Peyer's patch (tissue), 4 donors: ENCODE measurements around the gene CHAT. TPM values are rescaled to one million over a fixed set of nuclear protein-coding genes. Genes with fewer than 3 reads are reported as not detected.

ENCODE experiments used
- DNase-seq, 3 donors: peaks; one replicate each; pipeline ENCODE4 v3.0.0-alpha.2; 2017 to 2019
- H3K27ac ChIP-seq, 4 donors: fragments of 200-600 bp; sonication (generic); one replicate each; pipeline ENCODE4 v1.5.1; 2016 to 2019
- H3K27me3 ChIP-seq, 2 donors: fragments of 200-600 bp; sonication (generic); one replicate each; pipeline ENCODE4 v1.5.1; 2019
- H3K36me3 ChIP-seq, 3 donors: fragments of 200-600 bp; sonication (generic); one replicate each; pipeline ENCODE4 v1.5.1; 2016 to 2019
- H3K4me1 ChIP-seq, 4 donors: fragments of 200-600 bp; sonication (generic); one replicate each; pipeline ENCODE4 v1.5.1; 2016 to 2019
- H3K4me3 ChIP-seq, 4 donors: fragments of 200-600 bp; sonication (generic); 1 replicate in 3 of 4; 2 replicates in 1 of 4; pipeline ENCODE4 v1.5.1; 2016 to 2019; ENCODE audit warnings: mild to moderate bottlenecking in 1 of 4
- H3K9me3 ChIP-seq, 4 donors: fragments of 200-600 bp; sonication (generic); one replicate each; pipeline ENCODE4 v1.5.1; 2016 to 2019; ENCODE audit warnings: mild to moderate bottlenecking in 1 of 4
- POLR2A ChIP-seq, 2 donors: fragments of 450-650 bp; IDR thresholded peaks; one replicate each; pipeline ENCODE4 v1.5.1; 2017; ENCODE audit warnings: antibody characterized with exemption in 2 of 2, mild to moderate bottlenecking in 2 of 2, moderate library complexity in 2 of 2
- total RNA-seq, 4 donors: library from RNA; depleted of rRNA; stranded (reverse); fragments of >200 nt; gene quantifications; one replicate each; pipeline ENCODE4 v1.1.0, GENCODE V29; 2016
- TF ChIP-seq, protein P1 (sequence below), 6 experiments: fragments of 450-650 bp in 4 of 6; fragments of 200-600 bp in 2 of 6; sonication (generic) in 1 of 6; IDR thresholded peaks; one replicate each; pipeline ENCODE4 v1.5.1; 2017 to 2019; ENCODE audit warnings: antibody characterized with exemption in 6 of 6, mild to moderate bottlenecking in 3 of 6, moderate library complexity in 1 of 6

CHAT gene
- total RNA-seq, 4 donors from 2014 or later, result 2.1 to 3.8 (median 3.4) TPM; not detected in 1

GRCh38 chr10:49694466-49694865 lies 80.6 kb downstream of the CHAT start:
- no peak for TF ChIP-seq POLR2A (IDR thresholded peaks at IDR 0.05)
- TF ChIP-seq, protein P1, sequence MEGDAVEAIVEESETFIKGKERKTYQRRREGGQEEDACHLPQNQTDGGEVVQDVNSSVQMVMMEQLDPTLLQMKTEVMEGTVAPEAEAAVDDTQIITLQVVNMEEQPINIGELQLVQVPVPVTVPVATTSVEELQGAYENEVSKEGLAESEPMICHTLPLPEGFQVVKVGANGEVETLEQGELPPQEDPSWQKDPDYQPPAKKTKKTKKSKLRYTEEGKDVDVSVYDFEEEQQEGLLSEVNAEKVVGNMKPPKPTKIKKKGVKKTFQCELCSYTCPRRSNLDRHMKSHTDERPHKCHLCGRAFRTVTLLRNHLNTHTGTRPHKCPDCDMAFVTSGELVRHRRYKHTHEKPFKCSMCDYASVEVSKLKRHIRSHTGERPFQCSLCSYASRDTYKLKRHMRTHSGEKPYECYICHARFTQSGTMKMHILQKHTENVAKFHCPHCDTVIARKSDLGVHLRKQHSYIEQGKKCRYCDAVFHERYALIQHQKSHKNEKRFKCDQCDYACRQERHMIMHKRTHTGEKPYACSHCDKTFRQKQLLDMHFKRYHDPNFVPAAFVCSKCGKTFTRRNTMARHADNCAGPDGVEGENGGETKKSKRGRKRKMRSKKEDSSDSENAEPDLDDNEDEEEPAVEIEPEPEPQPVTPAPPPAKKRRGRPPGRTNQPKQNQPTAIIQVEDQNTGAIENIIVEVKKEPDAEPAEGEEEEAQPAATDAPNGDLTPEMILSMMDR (IDR thresholded peaks at IDR 0.05), result no peak
- H3K4me3 ChIP-seq, result no peak overlapping the region
- no peak overlapping the region for H3K27ac ChIP-seq
- H3K4me1 ChIP-seq, result no peaks in the 10 kb centered on the region
- no peaks in the 10 kb centered on the region for H3K27me3 ChIP-seq
- H3K9me3 ChIP-seq, result no peaks in the 10 kb centered on the region
- no peak for DNase-seq
- H3K36me3 ChIP-seq, result no peaks in the 10 kb centered on the region

DNA sequence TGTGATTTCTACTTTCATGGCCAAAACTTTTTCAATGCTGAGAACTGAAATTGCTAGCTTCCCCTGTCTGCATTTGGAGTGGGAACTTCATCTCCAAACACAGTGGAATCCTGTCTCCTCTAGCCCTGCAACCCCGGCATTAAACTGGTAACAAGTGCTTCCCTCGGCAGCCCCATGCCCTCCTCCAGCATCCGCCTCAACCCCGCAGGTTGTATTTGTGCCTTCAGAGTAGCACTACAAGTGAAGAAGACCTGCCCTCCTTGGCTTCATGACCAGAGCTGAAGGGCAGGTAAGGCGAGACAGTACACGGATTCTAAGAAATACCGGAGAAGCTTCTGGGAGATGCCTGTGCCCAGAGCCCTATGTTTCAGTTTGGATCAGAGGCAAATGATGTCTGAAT lies 82.5 kb downstream of the CHAT start:
- no peaks in the 10 kb centered on the region for H3K27me3 ChIP-seq
- H3K36me3 ChIP-seq, result no peaks in the 10 kb centered on the region
- no peak for DNase-seq
- no peak overlapping the region for H3K27ac ChIP-seq
- H3K4me3 ChIP-seq, result no peak overlapping the region
- H3K9me3 ChIP-seq, result no peaks in the 10 kb centered on the region
- H3K4me1 ChIP-seq, result no peaks in the 10 kb centered on the region
- TF ChIP-seq POLR2A (IDR thresholded peaks at IDR 0.05), result no peak
- TF ChIP-seq, protein P1 (IDR thresholded peaks at IDR 0.05), result no peak

DNA sequence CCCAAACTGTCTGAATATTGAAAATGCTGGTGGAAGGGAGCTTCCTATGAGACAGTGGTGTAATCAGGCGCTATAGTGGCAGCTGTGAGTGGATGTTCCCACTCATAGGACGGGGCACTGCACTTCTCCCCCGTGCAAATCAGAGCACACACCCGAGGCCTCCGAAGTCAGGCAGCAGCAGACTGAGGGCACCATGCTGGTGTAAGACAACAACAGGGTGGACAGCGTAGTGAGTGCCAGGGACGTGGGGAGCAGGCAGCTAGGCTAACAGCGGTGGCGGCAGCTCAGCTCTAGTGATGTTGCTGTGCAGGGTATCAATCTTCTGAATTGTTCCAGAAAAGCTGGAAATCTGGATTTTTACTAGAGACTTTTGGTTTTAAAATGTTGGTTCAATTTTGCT lies 84.8 kb downstream of the CHAT start:
- Histone ChIP-seq H3K4me1 (no peaks in the 10 kb centered on the region), H3K4me3 (no peak overlapping the region), H3K27ac (no peak overlapping the region), H3K9me3 (no peaks in the 10 kb centered on the region), H3K36me3 (no peaks in the 10 kb centered on the region), H3K27me3 (no peaks in the 10 kb centered on the region)
- no peak for TF ChIP-seq POLR2A (IDR thresholded peaks at IDR 0.05)
- TF ChIP-seq, protein P1 (IDR thresholded peaks at IDR 0.05), result no peak
- no peak for DNase-seq

DNA sequence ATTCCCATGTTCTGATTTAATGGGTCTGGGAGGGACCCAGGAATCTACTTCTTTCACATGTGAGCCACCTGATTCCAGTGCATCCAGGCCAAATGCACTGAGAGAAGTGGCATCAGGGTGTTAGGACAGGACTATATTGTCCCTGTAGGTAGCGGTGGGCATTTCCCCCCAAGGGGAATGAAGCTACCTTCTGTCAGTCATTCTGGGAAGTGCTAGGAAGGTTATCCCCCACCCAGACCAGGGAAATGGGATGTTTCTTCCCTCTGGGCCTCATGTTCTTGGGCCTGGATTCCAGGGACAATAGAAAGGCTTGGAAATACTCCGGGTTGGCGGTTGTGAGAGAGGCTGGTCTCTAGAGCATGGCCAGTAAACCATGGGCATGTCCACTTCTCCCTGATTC lies 86.4 kb downstream of the CHAT start:
- no peak overlapping the region for H3K27ac ChIP-seq

GRCh38 chr10:49700997-49701396 lies 87.2 kb downstream of the CHAT start:
- Histone ChIP-seq H3K36me3 (no peaks in the 10 kb centered on the region), H3K27ac (no peak overlapping the region), H3K27me3 (no peaks in the 10 kb centered on the region), H3K9me3 (no peaks in the 10 kb centered on the region), H3K4me1 (no peaks in the 10 kb centered on the region), H3K4me3 (no peak overlapping the region)
- DNase-seq, result no peak
- TF ChIP-seq, protein P1 (IDR thresholded peaks at IDR 0.05), result no peak
- no peak for TF ChIP-seq POLR2A (IDR thresholded peaks at IDR 0.05)

More for the DNA sequence above, 86.4 kb downstream of the CHAT start:
- H3K9me3 ChIP-seq, result no peaks in the 10 kb centered on the region
- TF ChIP-seq, protein P1 (IDR thresholded peaks at IDR 0.05), result no peak
- TF ChIP-seq POLR2A (IDR thresholded peaks at IDR 0.05), result no peak
- no peaks in the 10 kb centered on the region for H3K27me3 ChIP-seq
- H3K4me3 ChIP-seq, result no peak overlapping the region
- no peaks in the 10 kb centered on the region for H3K36me3 ChIP-seq
- H3K4me1 ChIP-seq, result no peaks in the 10 kb centered on the region
- no peak for DNase-seq

- Histone ChIP-seq H3K27ac (no peak overlapping the region), H3K9me3 (no peaks in the 10 kb centered on the region), H3K27me3 (no peaks in the 10 kb centered on the region), H3K4me1 (no peaks in the 10 kb centered on the region), H3K4me3 (no peak overlapping the region), H3K36me3 (no peaks in the 10 kb centered on the region)
- no peak for DNase-seq
- no peak for TF ChIP-seq POLR2A (IDR thresholded peaks at IDR 0.05)
- TF ChIP-seq, protein P1 (IDR thresholded peaks at IDR 0.05), result no peak
These were observed 93.7 kb downstream of the CHAT start for GRCh38 chr10:49707585-49707984.
